A673 (cell line): ENCODE results near the gene SEMA3E. TPM values are rescaled to one million over a fixed set of nuclear protein-coding genes. Genes with fewer than 3 reads are reported as not detected.

ENCODE experiments used
- BruUV-seq: library from RNA; stranded (reverse); fragments of 400-500 nt; replicated peaks from 2 replicates; lab custom pipeline; 2021; lab: Mats Ljungman, UMichigan
- CTCF ChIA-PET: fragments of 300-600 bp; sonication (Branson Sonifier 250); formaldehyde crosslinking; loops from one replicate; lab custom pipeline; 2022; ENCODE audit warnings: antibody characterized with exemption; lab: Charles Lee
- POLR2A ChIA-PET: fragments of 300-600 bp; sonication (Branson Sonifier 250); formaldehyde crosslinking; loops from one replicate; lab custom pipeline; 2022; ENCODE audit warnings: antibody characterized with exemption; ENCODE audit not compliant: low non-redundant PET; lab: Charles Lee
- DNase-seq: peaks from one replicate; pipeline ENCODE4 v3.0.0-alpha.2; 2015; ENCODE audit warnings: low spot score
- H3K27ac ChIP-seq: fragments of 200-600 bp; sonication (generic); 2 replicates; pipeline ENCODE4 v1.5.1; 2016; ENCODE audit warnings: mixed run types, low read depth, mild to moderate bottlenecking, mixed read lengths, antibody characterized with exemption, low read length; ENCODE audit not compliant: poor library complexity, severe bottlenecking
- H3K27me3 ChIP-seq: fragments of 200-600 bp; sonication (generic); replicated peaks from 2 replicates; pipeline ENCODE4 v1.6.1; 2017; ENCODE audit warnings: mixed run types, low read depth, mild to moderate bottlenecking, mixed read lengths, antibody characterized with exemption, low read length; ENCODE audit not compliant: insufficient read depth, poor library complexity
- H3K36me3 ChIP-seq: fragments of 200-600 bp; sonication (generic); 2 replicates; pipeline ENCODE4 v1.6.1; 2016; ENCODE audit warnings: mixed run types, mild to moderate bottlenecking, mixed read lengths, antibody characterized with exemption, low read length; ENCODE audit not compliant: insufficient read depth, poor library complexity, severe bottlenecking
- H3K4me1 ChIP-seq: fragments of 200-600 bp; sonication (generic); 2 replicates; pipeline ENCODE4 v1.6.1; 2017; ENCODE audit warnings: mixed run types, mild to moderate bottlenecking, mixed read lengths, antibody characterized with exemption, low read length; ENCODE audit not compliant: insufficient read depth, poor library complexity, severe bottlenecking
- H3K4me3 ChIP-seq: fragments of 200-600 bp; sonication (generic); 2 replicates; pipeline ENCODE4 v1.5.1; 2016; ENCODE audit warnings: low read depth, mixed run types, mild to moderate bottlenecking, mixed read lengths, low read length; ENCODE audit not compliant: poor library complexity, severe bottlenecking
- H3K9me3 ChIP-seq: fragments of 200-600 bp; sonication (generic); 2 replicates; pipeline ENCODE4 v1.6.1; 2016; ENCODE audit warnings: mixed run types, low read depth, mild to moderate bottlenecking, mixed read lengths, antibody characterized with exemption, low read length; ENCODE audit not compliant: poor library complexity, severe bottlenecking
- CTCF ChIP-seq: fragments of 300-800, 200-600 bp; sonication (generic); conservative IDR thresholded peaks from 2 replicates; pipeline ENCODE4 v1.5.1; 2017; ENCODE audit warnings: low read depth, mild to moderate bottlenecking, antibody characterized with exemption, low read length, moderate library complexity, mixed read lengths
- EZH2 ChIP-seq: fragments of 200-600 bp; sonication (generic); IDR thresholded peaks from 2 replicates; pipeline ENCODE4 v1.6.1; 2017; ENCODE audit warnings: borderline replicate concordance, low read depth, mild to moderate bottlenecking, mixed read lengths, antibody characterized with exemption, low read length; ENCODE audit not compliant: poor library complexity, severe bottlenecking
- intact Hi-C: fragments of 100-400 bp; cut with micrococcal nuclease; formaldehyde crosslinking; loops from one replicate; pipeline ENCODE4 v1.10.0; 2022; ENCODE audit not compliant: unreplicated experiment
- total RNA-seq: library from RNA; stranded (reverse); gene quantifications from 2 replicates; pipeline ENCODE4 v1.2.3, GENCODE V29; 2021

Gene SEMA3E
- total RNA-seq, 1 experiment from 2014 or later, result not detected

- DNase-seq, result no peak
- H3K27ac ChIP-seq, result no peak overlapping the region
- H3K9me3 ChIP-seq, result no peaks in the 10 kb centered on the region
- ChIA-PET CTCF (no interaction called here), POLR2A (no interaction called here)
- no peak overlapping the region for H3K4me3 ChIP-seq
- no peaks in the 10 kb centered on the region for H3K4me1 ChIP-seq
- intact Hi-C loops, result no loop called here
- peaks cover 4% of the 10 kb centered on the region for H3K27me3 ChIP-seq
- TF ChIP-seq CTCF (no peak), EZH2 (no peak)
- H3K36me3 ChIP-seq, result no peaks in the 10 kb centered on the region
- BruUV-seq, result no TSS peak
Measured at GRCh38 chr7:83426325-83426724, 222.6 kb downstream of the SEMA3E start.

GRCh38 chr7:83419013-83419412 lies 229.9 kb downstream of the SEMA3E start:
- intact Hi-C loops, result no loop called here
- CTCF ChIA-PET, result no interaction called here

GRCh38 chr7:83415840-83416239 lies 233.1 kb downstream of the SEMA3E start:
- POLR2A ChIA-PET, result no interaction called here
- no TSS peak for BruUV-seq
- intact Hi-C loops, result no loop called here
- Histone ChIP-seq H3K36me3 (no peaks in the 10 kb centered on the region), H3K4me3 (no peak overlapping the region), H3K9me3 (no peaks in the 10 kb centered on the region), H3K27me3 (peaks cover 39% of the 10 kb centered on the region), H3K4me1 (no peaks in the 10 kb centered on the region), H3K27ac (no peak overlapping the region)
- CTCF ChIA-PET, result no interaction called here
- TF ChIP-seq CTCF, result no peak
- TF ChIP-seq EZH2, result no peak
- DNase-seq, result no peak

More at GRCh38 chr7:83419013-83419412, 229.9 kb downstream of the SEMA3E start:
- POLR2A ChIA-PET, result no interaction called here
- DNase-seq, result no peak
- H3K9me3 ChIP-seq, result no peaks in the 10 kb centered on the region
- no TSS peak for BruUV-seq
- H3K4me3 ChIP-seq, result no peak overlapping the region
- no peaks in the 10 kb centered on the region for H3K36me3 ChIP-seq
- peaks cover 32% of the 10 kb centered on the region for H3K27me3 ChIP-seq
- no peaks in the 10 kb centered on the region for H3K4me1 ChIP-seq
- TF ChIP-seq CTCF (no peak), EZH2 (no peak)
- H3K27ac ChIP-seq, result no peak overlapping the region
